CD4-positive, CD25-positive, alpha-beta regulatory T cell (primary cell): ENCODE measurements around the gene CC2D1B. TPM values are rescaled to one million over a fixed set of nuclear protein-coding genes. Genes with fewer than 3 reads are reported as not detected.
"Not testable (repeated sequence)": the region's sequence is repeated elsewhere in the genome, so short reads cannot be mapped to it uniquely, and the experiment has no call there.

Experiments used
- ATAC-seq, 2 donors: fragments of 150-1000 bp; cut with Tn5 transposase; one replicate each; pipeline ENCODE4 v1.10.0; 2021; ENCODE audit warnings: low read depth in 2 of 2, moderate number of reproducible peaks in 2 of 2, moderate library complexity in 1 of 2
- DNase-seq, 3 donors: peaks; one replicate each; pipeline versions ENCODE4 v3.0.0 to v3.0.0-alpha.2; 2012 to 2022; ENCODE audit warnings: mixed read lengths in 1 of 3
- H3K27ac ChIP-seq: one replicate; pipeline ENCODE4 v1.7.0; 2013; ENCODE audit warnings: mild to moderate bottlenecking, low read length; ENCODE audit not compliant: insufficient read depth, poor library complexity, severe bottlenecking
- H3K27me3 ChIP-seq: one replicate; pipeline ENCODE4 v1.7.0; 2013; ENCODE audit warnings: low read length; ENCODE audit not compliant: control insufficient read depth, insufficient read depth
- H3K36me3 ChIP-seq: one replicate; pipeline ENCODE4 v1.7.0; 2013; ENCODE audit warnings: mild to moderate bottlenecking, low read length, moderate library complexity; ENCODE audit not compliant: control insufficient read depth, insufficient read depth
- H3K4me1 ChIP-seq: 2 replicates; pipeline ENCODE4 v1.7.0; 2013; ENCODE audit warnings: mild to moderate bottlenecking, low read length; ENCODE audit not compliant: insufficient read depth, control insufficient read depth, poor library complexity, severe bottlenecking
- H3K4me3 ChIP-seq: one replicate; pipeline ENCODE4 v1.7.0; 2013; ENCODE audit warnings: low read depth, mild to moderate bottlenecking, low read length, moderate library complexity
- H3K9me3 ChIP-seq, 2 experiments: 1 replicate in 1 of 2; 2 replicates in 1 of 2; pipeline ENCODE4 v1.7.0; 2013; ENCODE audit warnings: low read length in 2 of 2, mild to moderate bottlenecking in 1 of 2, moderate library complexity in 1 of 2; ENCODE audit not compliant: control insufficient read depth in 2 of 2
- H3K27ac Mint-ChIP-seq, 3 donors: one replicate each; pipeline ENCODE4 v1.8.0; 2020 to 2022; ENCODE audit warnings: mild to moderate bottlenecking in 3 of 3, mixed read lengths in 3 of 3, moderate library complexity in 2 of 3
- H3K27me3 Mint-ChIP-seq: one replicate; pipeline ENCODE4 v1.8.0; 2022; ENCODE audit warnings: mild to moderate bottlenecking, mixed read lengths
- H3K36me3 Mint-ChIP-seq: one replicate; pipeline ENCODE4 v1.8.0; 2020; ENCODE audit warnings: mixed read lengths
- H3K4me1 Mint-ChIP-seq, 4 donors: one replicate each; pipeline ENCODE4 v1.8.0; 2020 to 2022; ENCODE audit warnings: mixed read lengths in 4 of 4, mild to moderate bottlenecking in 1 of 4
- H3K4me3 Mint-ChIP-seq, 4 donors: one replicate each; pipeline ENCODE4 v1.8.0; 2020 to 2022; ENCODE audit warnings: mild to moderate bottlenecking in 4 of 4, mixed read lengths in 4 of 4, moderate library complexity in 3 of 4
- H3K9me3 Mint-ChIP-seq, 7 donors: one replicate each; pipeline ENCODE4 v1.8.0; 2020 to 2022; ENCODE audit warnings: mixed read lengths in 7 of 7, mild to moderate bottlenecking in 3 of 7, moderate library complexity in 2 of 7
- polyA plus RNA-seq, 4 donors: library from polyadenylated mRNA; unstranded; fragments of 300-500 nt; fragmentation: Illumina TruSeq; gene quantifications; one replicate each; pipeline ENCODE4 v1.2.3, GENCODE V29; 2021
- total RNA-seq: library from RNA; stranded (reverse); gene quantifications from one replicate; pipeline ENCODE4 v1.2.3, GENCODE V29; 2022

CC2D1B gene
- total and polyA plus RNA-seq, 5 donors from 2014 or later = 4.1 to 51.4 (median 5.9) TPM

DNA sequence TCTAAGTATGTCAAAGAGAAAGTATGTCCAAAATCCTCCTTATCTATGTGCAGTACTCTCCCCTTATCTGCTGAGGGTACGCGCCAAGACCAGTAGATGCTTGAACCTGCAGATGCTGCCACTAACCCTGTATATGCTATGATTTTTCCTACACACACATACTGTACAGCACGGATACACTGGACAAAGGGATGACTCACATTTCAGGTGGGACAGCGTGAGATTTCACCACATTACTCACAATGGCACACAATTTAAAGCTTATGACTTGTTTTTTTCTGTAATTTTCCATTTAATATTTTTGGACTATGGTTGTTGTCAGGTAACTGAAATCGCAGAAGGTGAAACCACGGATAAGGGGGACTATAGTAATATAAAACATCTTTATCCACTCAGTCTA, 34.1 kb upstream of the CC2D1B start:
- Histone ChIP-seq H3K27me3 (no peaks in the 10 kb centered on the region), H3K4me3 (no peak overlapping the region), H3K27ac (no peak overlapping the region), H3K9me3 (no peaks in the 10 kb centered on the region), H3K4me1 (peaks cover 11% of the 10 kb centered on the region), H3K36me3 (no peaks in the 10 kb centered on the region)
- ATAC-seq (no peak), DNase-seq (no peak)
- Mint-ChIP-seq H3K9me3 (no peaks in the 10 kb centered on the region), H3K27me3 (no peaks in the 10 kb centered on the region), H3K36me3 (peaks cover 3% of the 10 kb centered on the region), H3K27ac (no peak overlapping the region), H3K4me3 (no peak overlapping the region), H3K4me1 (peaks cover 5 to 20% (median 13%) of the 10 kb centered on the region in 4 donors)

- no peaks in the 10 kb centered on the region for H3K36me3 ChIP-seq
Observed at GRCh38 chr1:52399629-52400028, 33.6 kb upstream of the CC2D1B start.

DNA sequence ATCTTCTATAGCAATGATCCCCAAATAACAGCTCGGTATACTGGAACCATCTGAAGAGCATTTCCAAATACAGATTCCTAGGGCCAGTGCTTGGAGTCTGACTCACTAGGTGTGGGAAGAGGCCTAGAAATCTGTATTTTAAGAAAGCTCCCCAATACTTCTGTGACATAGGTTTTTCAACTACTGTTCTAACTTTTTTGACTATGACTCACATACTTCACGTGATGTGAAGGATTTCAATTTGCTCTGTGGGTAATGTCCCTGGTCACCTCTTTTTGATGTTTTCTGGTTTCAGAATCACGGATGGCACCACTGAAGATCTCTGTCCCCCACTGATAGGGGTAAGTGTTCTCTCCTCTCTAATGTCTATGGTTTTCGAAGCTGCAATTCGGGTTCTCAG, 27.2 kb upstream of the CC2D1B start:
- ATAC-seq = no peak
- Mint-ChIP-seq H3K4me1 (peaks cover 0 to 2% (median 0%) of the 10 kb centered on the region in 4 donors), H3K27ac (peak overlapping the region in 1 of 3 donors; percentile 2), H3K9me3 (no peaks in the 10 kb centered on the region), H3K36me3 (peaks cover 3% of the 10 kb centered on the region), H3K4me3 (no peak overlapping the region), H3K27me3 (no peaks in the 10 kb centered on the region)
- H3K9me3 ChIP-seq = no peaks in the 10 kb centered on the region
- H3K36me3 ChIP-seq = peaks cover 3% of the 10 kb centered on the region
- H3K4me3 ChIP-seq = no peak overlapping the region
- no peak for DNase-seq
- H3K27me3 ChIP-seq = no peaks in the 10 kb centered on the region
- H3K27ac ChIP-seq = no peak overlapping the region
- H3K4me1 ChIP-seq = no peaks in the 10 kb centered on the region

More at GRCh38 chr1:52399629-52400028, 33.6 kb upstream of the CC2D1B start:
- peaks cover 10% of the 10 kb centered on the region for H3K4me1 ChIP-seq
- no peak overlapping the region for H3K27ac Mint-ChIP-seq
- H3K9me3 ChIP-seq = no peaks in the 10 kb centered on the region
- no peaks in the 10 kb centered on the region for H3K9me3 Mint-ChIP-seq
- peaks cover 5 to 20% (median 11%) of the 10 kb centered on the region in 4 donors for H3K4me1 Mint-ChIP-seq
- H3K27me3 ChIP-seq = no peaks in the 10 kb centered on the region
- H3K27ac ChIP-seq = no peak overlapping the region
- H3K36me3 Mint-ChIP-seq = peaks cover 3% of the 10 kb centered on the region
- no peak overlapping the region for H3K4me3 Mint-ChIP-seq
- no peaks in the 10 kb centered on the region for H3K27me3 Mint-ChIP-seq
- no peak for DNase-seq
- ATAC-seq = no peak
- no peak overlapping the region for H3K4me3 ChIP-seq

- Histone ChIP-seq H3K4me3 (no peak overlapping the region), H3K27ac (no peak overlapping the region), H3K36me3 (peaks cover 7% of the 10 kb centered on the region), H3K27me3 (no peaks in the 10 kb centered on the region), H3K9me3 (no peaks in the 10 kb centered on the region), H3K4me1 (no peaks in the 10 kb centered on the region)
- no peaks in the 10 kb centered on the region for H3K4me1 Mint-ChIP-seq
- H3K9me3 Mint-ChIP-seq = no peaks in the 10 kb centered on the region
- no peak for ATAC-seq
- DNase-seq = no peak
- no peaks in the 10 kb centered on the region for H3K27me3 Mint-ChIP-seq
- H3K4me3 Mint-ChIP-seq = no peak overlapping the region
- H3K27ac Mint-ChIP-seq = no peak overlapping the region
- H3K36me3 Mint-ChIP-seq = peaks cover 11% of the 10 kb centered on the region
Observed at GRCh38 chr1:52386458-52386857, 20.5 kb upstream of the CC2D1B start.

DNA sequence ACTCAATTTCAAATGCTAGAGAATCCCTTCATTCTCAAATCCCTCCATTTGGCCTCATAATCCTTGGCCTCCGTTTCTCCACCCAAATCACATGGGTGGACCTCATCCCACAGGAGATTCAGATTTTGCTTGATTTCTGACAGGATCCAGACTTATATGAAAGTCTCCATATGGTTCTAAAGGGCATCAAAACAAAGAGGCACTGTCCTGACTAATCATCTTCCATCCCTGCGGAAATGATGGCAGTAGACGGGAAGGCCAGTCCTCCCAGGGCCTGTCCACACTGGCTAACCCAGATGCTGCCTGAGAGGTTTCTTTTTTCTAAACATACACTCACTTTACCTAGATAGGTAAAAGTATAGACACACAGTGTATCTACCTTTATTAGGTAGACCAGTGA, 19.4 kb upstream of the CC2D1B start:
- H3K36me3 Mint-ChIP-seq = peaks cover 11% of the 10 kb centered on the region
- no peak overlapping the region for H3K4me3 ChIP-seq
- no peak for DNase-seq
- no peak overlapping the region for H3K27ac Mint-ChIP-seq
- H3K27me3 Mint-ChIP-seq = no peaks in the 10 kb centered on the region
- no peak overlapping the region for H3K27ac ChIP-seq
- peaks cover 7% of the 10 kb centered on the region for H3K36me3 ChIP-seq
- H3K4me1 Mint-ChIP-seq = no peaks in the 10 kb centered on the region
- H3K9me3 ChIP-seq = no peaks in the 10 kb centered on the region
- no peak overlapping the region for H3K4me3 Mint-ChIP-seq
- no peaks in the 10 kb centered on the region for H3K27me3 ChIP-seq
- ATAC-seq = no peak
- H3K9me3 Mint-ChIP-seq = no peaks in the 10 kb centered on the region
- no peaks in the 10 kb centered on the region for H3K4me1 ChIP-seq

GRCh38 chr1:52369851-52370250, 3.8 kb upstream of the CC2D1B start:
- DNase-seq, H3K9me3 ChIP-seq, H3K27ac ChIP-seq, H3K9me3 Mint-ChIP-seq, H3K27me3 ChIP-seq, H3K27ac Mint-ChIP-seq, H3K36me3 Mint-ChIP-seq, H3K27me3 Mint-ChIP-seq, ATAC-seq, H3K36me3 ChIP-seq, H3K4me3 ChIP-seq: not testable (repeated sequence)
- Mint-ChIP-seq H3K4me3 (peak overlapping the region in 2 of 4 donors; percentile 68 to 85), H3K4me1 (peaks cover 9 to 33% (median 18%) of the 10 kb centered on the region in 4 donors)
- H3K4me1 ChIP-seq = peaks cover 22% of the 10 kb centered on the region

DNA sequence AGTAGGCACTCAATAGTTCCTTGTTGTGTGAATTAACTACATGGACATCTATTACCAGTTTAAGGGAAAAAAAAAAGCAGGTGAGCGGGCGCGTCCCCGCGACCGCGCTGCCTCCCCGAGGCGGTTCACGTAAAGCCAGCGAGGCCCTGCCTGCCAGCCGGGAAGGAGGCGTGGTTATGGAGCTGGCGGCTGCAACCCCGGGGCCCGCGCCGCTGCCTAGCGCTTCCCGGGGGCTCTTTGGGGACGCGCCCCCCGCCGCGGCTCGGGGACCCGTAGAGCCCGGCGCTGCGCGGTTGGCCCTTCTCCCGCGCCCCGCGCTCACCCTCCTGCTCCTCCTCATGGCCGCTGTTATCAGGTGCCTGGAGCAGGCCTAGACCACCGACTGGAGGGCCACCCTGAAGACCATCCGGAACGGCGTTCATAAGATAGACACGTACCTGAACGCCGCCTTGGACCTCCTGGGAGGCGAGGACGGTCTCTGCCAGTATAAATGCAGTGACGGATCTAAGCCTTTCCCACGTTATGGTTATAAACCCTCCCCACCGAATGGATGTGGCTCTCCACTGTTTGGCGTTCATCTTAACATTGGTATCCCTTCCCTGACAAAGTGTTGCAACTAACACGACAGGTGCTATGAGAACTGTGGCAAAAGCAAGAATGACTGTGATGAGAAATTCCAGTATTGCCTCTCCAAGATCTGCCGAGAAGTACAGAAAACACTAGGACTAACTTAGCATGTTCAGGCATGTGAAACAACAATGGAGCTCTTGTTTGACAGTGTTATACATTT, 2.6 kb upstream of the CC2D1B start:
- Mint-ChIP-seq H3K9me3 (no peaks in the 10 kb centered on the region), H3K4me1 (peaks cover 12 to 45% (median 25%) of the 10 kb centered on the region in 4 donors), H3K4me3 (peak overlapping the region; percentile 66 to 85 (median 77)), H3K27ac (peak overlapping the region in 2 of 3 donors; percentile 50 to 51), H3K27me3 (no peaks in the 10 kb centered on the region), H3K36me3 (no peaks in the 10 kb centered on the region)
- Histone ChIP-seq H3K4me1 (peaks cover 32% of the 10 kb centered on the region), H3K9me3 (no peaks in the 10 kb centered on the region), H3K27me3 (no peaks in the 10 kb centered on the region), H3K27ac (no peak overlapping the region), H3K4me3 (peak overlapping the region; percentile 45), H3K36me3 (no peaks in the 10 kb centered on the region)
- ATAC-seq (no peak), DNase-seq (peak; percentile 38 to 73 (median 49))

- no peaks in the 10 kb centered on the region for H3K27me3 Mint-ChIP-seq
- peak overlapping the region in 3 of 4 donors; percentile 10 to 97 (median 94) for H3K4me3 Mint-ChIP-seq
- no peaks in the 10 kb centered on the region for H3K9me3 Mint-ChIP-seq
- H3K4me3 ChIP-seq = peak overlapping the region; percentile 82
- H3K36me3 Mint-ChIP-seq = peaks cover 2% of the 10 kb centered on the region
- peaks cover 32% of the 10 kb centered on the region for H3K4me1 ChIP-seq
- H3K27ac ChIP-seq = no peak overlapping the region
- no peaks in the 10 kb centered on the region for H3K27me3 ChIP-seq
- no peaks in the 10 kb centered on the region for H3K9me3 ChIP-seq
- peaks cover 6% of the 10 kb centered on the region for H3K36me3 ChIP-seq
- DNase-seq (no peak), ATAC-seq (no peak)
- H3K4me1 Mint-ChIP-seq = peaks cover 12 to 50% (median 29%) of the 10 kb centered on the region in 4 donors
- H3K27ac Mint-ChIP-seq = no peak overlapping the region
Observed at GRCh38 chr1:52367272-52367671, 1.3 kb upstream of the CC2D1B start.
